H1 (cell line): ENCODE data around the gene FXYD5. TPM values are rescaled to one million over a fixed set of nuclear protein-coding genes. Genes with fewer than 3 reads are reported as not detected.
A peak's percentile ranks its signal among the peaks of the same experiment; 100 is the strongest.

ENCODE experiments used
- CTCF ChIA-PET: fragments of 300-600 bp; sonication (Branson Sonifier 250); formaldehyde crosslinking; loops from one replicate; lab custom pipeline; 2021; ENCODE audit not compliant: partially characterized antibody; lab: Charles Lee
- POLR2A ChIA-PET: fragments of 300-600 bp; sonication (Branson Sonifier 250); formaldehyde crosslinking; loops from one replicate; lab custom pipeline; 2021; ENCODE audit warnings: inconsistent platforms; ENCODE audit not compliant: partially characterized antibody; lab: Charles Lee
- DNase-seq, 2 experiments: peaks; one replicate each; pipeline versions ENCODE4 v3.0.0 to v3.0.0-alpha.2; 2010 to 2022; ENCODE audit warnings: low spot score in 2 of 2, low read depth in 1 of 2, mixed read lengths in 1 of 2
- FAIRE-seq: peaks from 2 replicates; lab custom pipeline; 2011; peaks lifted over from hg19 to GRCh38; lab: Jason Lieb, UNC
- H2AFZ ChIP-seq: 2 replicates; pipeline ENCODE4 v1.8.1; 2012; ENCODE audit warnings: low read length, inconsistent platforms
- H2AK5ac ChIP-seq: 2 replicates; pipeline ENCODE4 v1.6.1; 2013; ENCODE audit warnings: low read depth, low read length
- H2BK120ac ChIP-seq: replicated peaks from 2 replicates; pipeline ENCODE3; 2013; ENCODE audit warnings: low read depth, low read length, inconsistent platforms
- H2BK12ac ChIP-seq: 2 replicates; pipeline ENCODE4 v1.6.1; 2013; ENCODE audit warnings: low read depth, low read length
- H2BK15ac ChIP-seq: 2 replicates; pipeline ENCODE4 v1.6.1; 2013; ENCODE audit warnings: low read length
- H2BK20ac ChIP-seq: 2 replicates; pipeline ENCODE4 v1.6.1; 2013; ENCODE audit warnings: low read length
- H2BK5ac ChIP-seq: 2 replicates; pipeline ENCODE4 v1.6.1; 2013; ENCODE audit warnings: low read depth, low read length
- H3K14ac ChIP-seq: 2 replicates; pipeline ENCODE4 v1.6.1; 2013; ENCODE audit warnings: inconsistent platforms; ENCODE audit not compliant: insufficient read length
- H3K18ac ChIP-seq: 2 replicates; pipeline ENCODE4 v1.6.1; 2013; ENCODE audit warnings: low read length; ENCODE audit errors: extremely low read depth
- H3K23ac ChIP-seq: 2 replicates; pipeline ENCODE4 v1.6.1; 2013; ENCODE audit warnings: inconsistent platforms; ENCODE audit not compliant: insufficient read length
- H3K23me2 ChIP-seq: 2 replicates; pipeline ENCODE4 v1.6.1; 2013; ENCODE audit warnings: low read depth, low read length
- H3K27ac ChIP-seq: 2 replicates; pipeline ENCODE4 v1.6.1; 2011; ENCODE audit warnings: low read depth, low read length, inconsistent platforms
- H3K27me3 ChIP-seq, 4 experiments: replicated peaks in 1 of 4; 1 replicate in 1 of 4; 2 replicates in 3 of 4; pipeline versions ENCODE4 v1.6.1 to v1.8.1; 2011 to 2013; ENCODE audit warnings: low read length in 3 of 4, mild to moderate bottlenecking in 3 of 4, inconsistent platforms in 2 of 4, mixed read lengths in 2 of 4, moderate library complexity in 1 of 4; ENCODE audit not compliant: control insufficient read depth in 3 of 4, insufficient read depth in 3 of 4; ENCODE audit errors: extremely low read depth in 1 of 4
- H3K36me3 ChIP-seq, 4 experiments: 2 replicates each; pipeline versions ENCODE4 v1.6.1 to v1.8.1; 2011 to 2013; ENCODE audit warnings: mild to moderate bottlenecking in 4 of 4, low read length in 3 of 4, moderate library complexity in 2 of 4, control low read depth in 1 of 4, inconsistent platforms in 1 of 4; ENCODE audit not compliant: insufficient read depth in 4 of 4, control insufficient read depth in 2 of 4
- H3K4ac ChIP-seq: replicated peaks from 2 replicates; pipeline ENCODE3; 2013; ENCODE audit warnings: low read length, low read depth, mixed read lengths, inconsistent platforms; ENCODE audit not compliant: insufficient read length
- H3K4me1 ChIP-seq, 4 experiments: replicated peaks in 1 of 4; 1 replicate in 1 of 4; 2 replicates in 3 of 4; pipeline versions ENCODE4 v1.6.1 to v1.8.1; 2011 to 2013; ENCODE audit warnings: low read length in 3 of 4, inconsistent platforms in 2 of 4, mixed read lengths in 1 of 4; ENCODE audit not compliant: insufficient read depth in 4 of 4, control insufficient read depth in 3 of 4
- H3K4me2 ChIP-seq, 2 experiments: 2 replicates each; pipeline versions ENCODE4 v1.6.1 to v1.8.1; 2011 to 2013; ENCODE audit warnings: low read depth in 2 of 2, low read length in 2 of 2, control low read depth in 1 of 2, inconsistent platforms in 1 of 2, mild to moderate bottlenecking in 1 of 2; ENCODE audit not compliant: insufficient read depth in 1 of 2
- H3K4me3 ChIP-seq, 4 experiments: fragments of 200-600, 300-600 bp in 1 of 4; sonication (generic), shearing (Covaris generic), sonication (Bioruptor Twin) in 1 of 4; 2 replicates each; pipeline versions ENCODE4 v1.5.1 to v1.8.1; 2011 to 2016; ENCODE audit warnings: low read length in 4 of 4, low read depth in 3 of 4, control low read depth in 2 of 4, inconsistent platforms in 2 of 4, mild to moderate bottlenecking in 2 of 4, mixed read lengths in 1 of 4, moderate library complexity in 1 of 4; ENCODE audit not compliant: insufficient read depth in 2 of 4; ENCODE audit errors: extremely low read depth in 1 of 4
- H3K56ac ChIP-seq: replicated peaks from 2 replicates; pipeline ENCODE3; 2013; ENCODE audit warnings: low read depth, mild to moderate bottlenecking, mixed read lengths, low read length, inconsistent platforms; ENCODE audit not compliant: insufficient read length
- H3K79me1 ChIP-seq: 2 replicates; pipeline ENCODE4 v1.6.1; 2013; ENCODE audit warnings: low read depth, low read length, control low read depth
- H3K79me2 ChIP-seq, 2 experiments: 2 replicates each; pipeline versions ENCODE4 v1.6.1 to v1.8.1; 2012 to 2013; ENCODE audit warnings: low read length in 2 of 2, mild to moderate bottlenecking in 2 of 2, inconsistent platforms in 1 of 2; ENCODE audit not compliant: insufficient read depth in 2 of 2, control insufficient read depth in 1 of 2
- H3K9ac ChIP-seq, 4 experiments: replicated peaks in 1 of 4; 1 replicate in 1 of 4; 2 replicates in 3 of 4; pipeline versions ENCODE4 v1.6.1 to v1.8.1; 2011 to 2013; ENCODE audit warnings: low read depth in 3 of 4, low read length in 3 of 4, control low read depth in 2 of 4, mild to moderate bottlenecking in 2 of 4, moderate library complexity in 2 of 4, inconsistent platforms in 1 of 4; ENCODE audit errors: extremely low read depth in 1 of 4
- H3K9me3 ChIP-seq, 2 experiments: 2 replicates each; pipeline versions ENCODE4 v1.6.1 to v1.8.1; 2012 to 2013; ENCODE audit warnings: mild to moderate bottlenecking in 2 of 2, moderate library complexity in 2 of 2, control low read depth in 1 of 2, inconsistent platforms in 1 of 2, low read depth in 1 of 2, low read length in 1 of 2, mixed read lengths in 1 of 2; ENCODE audit not compliant: insufficient read depth in 2 of 2
- H4K20me1 ChIP-seq, 2 experiments: replicated peaks in 1 of 2; 2 replicates each; pipeline versions ENCODE3 to v1.8.1; 2011 to 2013; ENCODE audit warnings: inconsistent platforms in 2 of 2, low read length in 2 of 2, mild to moderate bottlenecking in 1 of 2; ENCODE audit not compliant: insufficient read depth in 2 of 2, control insufficient read depth in 1 of 2
- H4K5ac ChIP-seq: 2 replicates; pipeline ENCODE4 v1.6.1; 2013; ENCODE audit warnings: low read length, low read depth, mixed read lengths, inconsistent platforms; ENCODE audit not compliant: insufficient read length
- H4K8ac ChIP-seq: 2 replicates; pipeline ENCODE4 v1.8.0; 2013; ENCODE audit warnings: mild to moderate bottlenecking, moderate library complexity, low read length, inconsistent platforms; ENCODE audit not compliant: insufficient read depth; ENCODE audit errors: extremely low read depth
- H4K91ac ChIP-seq: replicated peaks from 2 replicates; pipeline ENCODE3; 2013; ENCODE audit warnings: low read length, mixed read lengths, inconsistent platforms; ENCODE audit not compliant: insufficient read length
- KDM1A ChIP-seq: fragments of 200-600, 300-600 bp; sonication (generic); IDR thresholded peaks from 2 replicates; pipeline ENCODE4 v1.7.1; 2016; ENCODE audit warnings: mild to moderate bottlenecking, low read length, borderline replicate concordance
- POLR2AphosphoS5 ChIP-seq: IDR thresholded peaks from 2 replicates; pipeline ENCODE4 v1.6.1; 2011; ENCODE audit warnings: low read depth, low read length
- RXRA ChIP-seq: IDR thresholded peaks from 2 replicates; pipeline ENCODE4 v1.6.1; 2011; ENCODE audit warnings: low read depth, mild to moderate bottlenecking, low read length, moderate library complexity; ENCODE audit not compliant: insufficient read depth
- SIRT6 ChIP-seq: IDR thresholded peaks from one replicate; pipeline ENCODE4 v1.7.1; 2012; ENCODE audit warnings: low read length, inconsistent platforms
- WGBS, 2 experiments: shearing (Covaris generic) in 1 of 2; methylation state at CpG; one replicate each; pipeline versions ENCODE4 v1.1.6 to v1.1.7; 2013 to 2015; ENCODE audit warnings: low lambda C conversion rate in 2 of 2, mixed read lengths in 2 of 2, inconsistent platforms in 1 of 2, low coverage in 1 of 2, missing lambda C conversion rate in 1 of 2; ENCODE audit not compliant: insufficient replicate concordance in 2 of 2, insufficient coverage in 1 of 2, insufficient read length in 1 of 2; ENCODE audit errors: extremely low coverage in 1 of 2, missing lambda C conversion rate in 1 of 2; 5-methylcytosine and 5-hydroxymethylcytosine counted together
- polyA plus RNA-seq, 7 experiments: library from polyadenylated mRNA; depleted of rRNA in 3 of 7; stranded (reverse) in 5 of 7; unstranded in 2 of 7; fragments of >200 nt in 5 of 7; fragments of 200-250 nt in 2 of 7; gene quantifications; 1 replicate in 5 of 7; 2 replicates in 1 of 7; 4 replicates in 1 of 7; pipeline versions ENCODE4 v1.2.1 to v1.2.3, GENCODE V29; 2011 to 2013; ENCODE audit warnings: missing spikeins in 2 of 7, mixed read lengths in 2 of 7
- small RNA-seq: library from polyadenylated mRNA; stranded (forward); fragments of <200 nt; extraction: miRNeasy Mini kit (QIAGEN cat#:217004); gene quantifications from one replicate; pipeline ENCODE3, GENCODE V24; 2013; ENCODE audit not compliant: insufficient read depth
- total RNA-seq: library from RNA; stranded (reverse); fragmentation: NEBNext Ultra II Directional; extraction: Animal tissue kit (Norgen Biotek cat#: 25700); gene quantifications from 2 replicates; pipeline ENCODE4 v1.2.1, GENCODE V29; 2021

Gene FXYD5
- total and polyA plus RNA-seq, 2 of the 8 experiments (the other 6 are each of a cell fraction or from before 2014, with no cell fraction given) = 99.0 to 191 TPM

- Histone ChIP-seq H4K91ac (no peak overlapping the region), H3K27me3 (no peaks in the 10 kb centered on the region), H2BK5ac (no peak overlapping the region), H3K23me2 (no peaks in the 10 kb centered on the region), H4K8ac (no peak overlapping the region), H3K36me3 (no peaks in the 10 kb centered on the region), H3K4me2 (no peak overlapping the region), H3K79me1 (no peaks in the 10 kb centered on the region), H3K23ac (no peak overlapping the region), H2AFZ (no peak overlapping the region), H2BK15ac (no peak overlapping the region), H3K4ac (no peak overlapping the region), H2BK120ac (no peak overlapping the region), H3K4me3 (no peak overlapping the region), H4K5ac (no peak overlapping the region), H3K79me2 (no peaks in the 10 kb centered on the region), H3K14ac (no peak overlapping the region), H3K27ac (no peak overlapping the region), H2AK5ac (peak overlapping the region; percentile 19; the same call in 1 of the 2 replicates), H3K56ac (no peak overlapping the region), H4K20me1 (no peaks in the 10 kb centered on the region), H3K4me1 (no peaks in the 10 kb centered on the region), H3K9ac (no peak overlapping the region), H2BK20ac (peak overlapping the region; percentile 61; the same call in 1 of the 2 replicates), H3K18ac (no peak overlapping the region), H2BK12ac (no peak overlapping the region), H3K9me3 (peaks cover 4 to 14% of the 10 kb centered on the region in 2 experiments)
- 81% methylated on average over 1 of the region's 1 CpG; no CpG with 5 or more reads in 1 of the 2 experiments for WGBS, 2 experiments
- FAIRE-seq = no peak
- TF ChIP-seq POLR2AphosphoS5 = no peak
- peak; percentile 26; the same call in 1 of the 2 replicates for TF ChIP-seq KDM1A
- no peak for TF ChIP-seq RXRA
- no peak for TF ChIP-seq SIRT6
- DNase-seq = no peak
- ChIA-PET CTCF (interaction anchor here (0.7 to 2.4 kb wide), 5 partner anchors 15 to 76 kb away, joined by 3 to 7 read pairs (median 3); partner anchors contain the start of genes FXYD5 and FXYD7), POLR2A (interaction anchor here (1.5 kb wide), 1 partner anchor 57 kb away, joined by 5 read pairs; no protein-coding TSS in a partner anchor)
Measured at GRCh38 chr19:35219008-35219407, 64.5 kb downstream of the FXYD5 start.

Small RNA genes lying within 50 kb of the gene (small RNA-seq; reads per million reads assigned to genes)
- not detected for gene AC020907.2

Other genes with a start within 250 kb of the FXYD5 start
- gene ZNF30, start 227.8 kb upstream of the FXYD5 start, total RNA-seq = 4.7 TPM in 2 replicates
- gene ZNF30, start 227.8 kb upstream of the FXYD5 start, polyA plus RNA-seq (2011; rRNA removed) = 1.1 and 2.0 TPM in 2 replicates
- 6.0 and 7.2 TPM in 2 replicates for gene ZNF792, start 190.5 kb upstream of the FXYD5 start, total RNA-seq
- 1.9 and 2.5 TPM in 2 replicates for gene ZNF792, start 190.5 kb upstream of the FXYD5 start, polyA plus RNA-seq (2011; rRNA removed)
- 152 and 154 TPM in 2 replicates for gene GRAMD1A, start 154.4 kb upstream of the FXYD5 start, total RNA-seq
- 113 and 176 TPM in 2 replicates for gene GRAMD1A, start 154.4 kb upstream of the FXYD5 start, polyA plus RNA-seq (2011; rRNA removed)
- gene SCN1B, start 124.3 kb upstream of the FXYD5 start, total RNA-seq = 3.3 and 3.5 TPM in 2 replicates
- gene SCN1B, start 124.3 kb upstream of the FXYD5 start, polyA plus RNA-seq (2011; rRNA removed) = 3.1 and 4.1 TPM in 2 replicates
- gene HPN, start 113.0 kb upstream of the FXYD5 start, total RNA-seq = 12.3 and 14.7 TPM in 2 replicates
- 33.7 and 49.9 TPM in 2 replicates for gene HPN, start 113.0 kb upstream of the FXYD5 start, polyA plus RNA-seq (2011; rRNA removed)
- 0.86 TPM in 1 of 2 replicates, not detected in the other for gene FXYD3, start 38.9 kb upstream of the FXYD5 start, total RNA-seq
- gene FXYD3, start 38.9 kb upstream of the FXYD5 start, polyA plus RNA-seq (2011; rRNA removed) = 0.09 and 0.33 TPM in 2 replicates
- 2.0 and 2.9 TPM in 2 replicates for gene LGI4, start 19.7 kb upstream of the FXYD5 start, total RNA-seq
- 8.2 and 9.4 TPM in 2 replicates for gene LGI4, start 19.7 kb upstream of the FXYD5 start, polyA plus RNA-seq (2011; rRNA removed)
- gene FXYD1, start 15.9 kb upstream of the FXYD5 start, total RNA-seq = 8.1 and 10.3 TPM in 2 replicates
- gene FXYD1, start 15.9 kb upstream of the FXYD5 start, polyA plus RNA-seq (2011; rRNA removed) = 1.6 and 3.3 TPM in 2 replicates
- 14.3 and 15.4 TPM in 2 replicates for gene FXYD7, start 11.5 kb upstream of the FXYD5 start, total RNA-seq
- 12.1 and 17.5 TPM in 2 replicates for gene FXYD7, start 11.5 kb upstream of the FXYD5 start, polyA plus RNA-seq (2011; rRNA removed)
- not detected in 2 replicates for gene FAM187B, start 74.0 kb downstream of the FXYD5 start, total RNA-seq
- 0.09 TPM in 1 of 2 replicates, not detected in the other for gene FAM187B, start 74.0 kb downstream of the FXYD5 start, polyA plus RNA-seq (2011; rRNA removed)
- 159 and 166 TPM in 2 replicates for gene LSR, start 94.3 kb downstream of the FXYD5 start, total RNA-seq
- gene LSR, start 94.3 kb downstream of the FXYD5 start, polyA plus RNA-seq (2011; rRNA removed) = 186 and 296 TPM in 2 replicates
- gene USF2, start 114.2 kb downstream of the FXYD5 start, total RNA-seq = 109 and 113 TPM in 2 replicates
- gene USF2, start 114.2 kb downstream of the FXYD5 start, polyA plus RNA-seq (2011; rRNA removed) = 74.1 and 119 TPM in 2 replicates
- gene HAMP, start 127.8 kb downstream of the FXYD5 start, total RNA-seq = not detected in 2 replicates
- 0.06 and 0.08 TPM in 2 replicates for gene HAMP, start 127.8 kb downstream of the FXYD5 start, polyA plus RNA-seq (2011; rRNA removed)
- gene MAG, start 137.4 kb downstream of the FXYD5 start, total RNA-seq = 0.46 and 1.3 TPM in 2 replicates
- 0.20 and 0.72 TPM in 2 replicates for gene MAG, start 137.4 kb downstream of the FXYD5 start, polyA plus RNA-seq (2011; rRNA removed)
- 0.54 and 0.60 TPM in 2 replicates for gene CD22, start 174.5 kb downstream of the FXYD5 start, total RNA-seq
- 0.06 and 0.42 TPM in 2 replicates for gene CD22, start 174.5 kb downstream of the FXYD5 start, polyA plus RNA-seq (2011; rRNA removed)
- not detected in 2 replicates for gene FFAR1, start 193.2 kb downstream of the FXYD5 start, total RNA-seq
- gene FFAR1, start 193.2 kb downstream of the FXYD5 start, polyA plus RNA-seq (2011; rRNA removed) = not detected in 2 replicates
- not detected in 2 replicates for gene FFAR3, start 203.7 kb downstream of the FXYD5 start, total RNA-seq
- gene FFAR3, start 203.7 kb downstream of the FXYD5 start, polyA plus RNA-seq (2011; rRNA removed) = 0.24 TPM in 1 of 2 replicates, not detected in the other
- not detected in 2 replicates for gene GPR42, start 216.3 kb downstream of the FXYD5 start, total RNA-seq
- not detected in 2 replicates for gene GPR42, start 216.3 kb downstream of the FXYD5 start, polyA plus RNA-seq (2011; rRNA removed)